H9 (cell line): ENCODE measurements around the gene LY6G6F. TPM values are rescaled to one million over a fixed set of nuclear protein-coding genes. Genes with fewer than 3 reads are reported as not detected.

ENCODE experiments used
- DNase-seq: peaks from one replicate; pipeline ENCODE4 v3.0.0-alpha.2; 2017
- H2AFZ ChIP-seq: one replicate; pipeline ENCODE4 v1.6.1; 2013; ENCODE audit warnings: mild to moderate bottlenecking, low read length, control low read depth, moderate library complexity
- H2AK5ac ChIP-seq: 2 replicates; pipeline ENCODE4 v1.6.1; 2013; ENCODE audit warnings: low read length, control low read depth, mixed read lengths; ENCODE audit not compliant: insufficient read length
- H2BK120ac ChIP-seq: one replicate; pipeline ENCODE4 v1.6.1; 2013; ENCODE audit warnings: low read depth, mild to moderate bottlenecking, low read length, control low read depth, inconsistent platforms; ENCODE audit not compliant: poor library complexity, severe bottlenecking
- H2BK12ac ChIP-seq: 2 replicates; pipeline ENCODE4 v1.6.1; 2013; ENCODE audit warnings: low read length, control low read depth, mixed read lengths, low read depth; ENCODE audit not compliant: insufficient read length
- H2BK15ac ChIP-seq: 2 replicates; pipeline ENCODE4 v1.6.1; 2013; ENCODE audit warnings: low read depth, low read length, control low read depth
- H2BK20ac ChIP-seq: one replicate; pipeline ENCODE4 v1.6.1; 2013; ENCODE audit warnings: low read depth, mild to moderate bottlenecking, low read length, control low read depth, inconsistent platforms; ENCODE audit not compliant: poor library complexity, severe bottlenecking
- H2BK5ac ChIP-seq: 2 replicates; pipeline ENCODE4 v1.6.1; 2013; ENCODE audit warnings: low read length, control low read depth, mixed read lengths; ENCODE audit not compliant: insufficient read length
- H3K14ac ChIP-seq: 2 replicates; pipeline ENCODE4 v1.6.1; 2013; ENCODE audit warnings: low read length, control low read depth; ENCODE audit not compliant: insufficient read depth
- H3K18ac ChIP-seq: 2 replicates; pipeline ENCODE4 v1.6.1; 2013; ENCODE audit warnings: low read depth, mild to moderate bottlenecking, mixed read lengths, low read length, control low read depth; ENCODE audit not compliant: insufficient read length
- H3K23ac ChIP-seq: 2 replicates; pipeline ENCODE4 v1.6.1; 2013; ENCODE audit warnings: low read length, control low read depth, mixed read lengths, low read depth; ENCODE audit not compliant: insufficient read length
- H3K23me2 ChIP-seq: 2 replicates; pipeline ENCODE4 v1.6.1; 2013; ENCODE audit warnings: low read depth, mild to moderate bottlenecking, mixed read lengths, low read length, control low read depth; ENCODE audit not compliant: insufficient read length, poor library complexity, severe bottlenecking
- H3K27ac ChIP-seq: 2 replicates; pipeline ENCODE4 v1.5.1; 2013; ENCODE audit warnings: low read length, control low read depth, mixed read lengths, low read depth; ENCODE audit not compliant: insufficient read length
- H3K27me3 ChIP-seq: 2 replicates; pipeline ENCODE4 v1.6.1; 2013; ENCODE audit warnings: low read length, control low read depth, inconsistent platforms; ENCODE audit not compliant: insufficient read depth
- H3K4ac ChIP-seq: 2 replicates; pipeline ENCODE4 v1.6.1; 2013; ENCODE audit warnings: low read depth, mild to moderate bottlenecking, control low read depth, inconsistent platforms, low read length, moderate library complexity
- H3K4me1 ChIP-seq: 2 replicates; pipeline ENCODE4 v1.6.1; 2013; ENCODE audit warnings: low read length, control low read depth, inconsistent platforms; ENCODE audit not compliant: insufficient read depth
- H3K4me2 ChIP-seq: 2 replicates; pipeline ENCODE4 v1.6.1; 2013; ENCODE audit warnings: low read length, control low read depth, mixed read lengths; ENCODE audit not compliant: insufficient read length, insufficient read depth
- H3K56ac ChIP-seq: 2 replicates; pipeline ENCODE4 v1.6.1; 2013; ENCODE audit warnings: low read depth, mild to moderate bottlenecking, mixed read lengths, low read length, control low read depth; ENCODE audit not compliant: insufficient read length
- H3K79me1 ChIP-seq: 2 replicates; pipeline ENCODE4 v1.6.1; 2013; ENCODE audit warnings: low read depth, mild to moderate bottlenecking, moderate library complexity, low read length, control low read depth, inconsistent platforms; ENCODE audit not compliant: insufficient read depth, poor library complexity, severe bottlenecking
- H3K79me2 ChIP-seq: 2 replicates; pipeline ENCODE4 v1.6.1; 2013; ENCODE audit warnings: low read length, control low read depth, inconsistent platforms; ENCODE audit not compliant: insufficient read depth
- H3K9ac ChIP-seq: 2 replicates; pipeline ENCODE4 v1.6.1; 2013; ENCODE audit warnings: low read length, control low read depth, mixed read lengths; ENCODE audit not compliant: insufficient read length; ENCODE audit errors: extremely low read depth
- H3K9me3 ChIP-seq: one replicate; pipeline ENCODE4 v1.6.1; 2013; ENCODE audit warnings: low read depth, low read length, inconsistent platforms; ENCODE audit not compliant: control insufficient read depth
- H3T11ph ChIP-seq: one replicate; pipeline ENCODE4 v1.6.1; 2013; ENCODE audit warnings: mild to moderate bottlenecking, low read length, control low read depth, inconsistent platforms
- H4K20me1 ChIP-seq: one replicate; pipeline ENCODE4 v1.6.1; 2013; ENCODE audit not compliant: control insufficient read depth, insufficient read length, insufficient read depth
- H4K5ac ChIP-seq: 2 replicates; pipeline ENCODE4 v1.6.1; 2013; ENCODE audit warnings: low read depth, mild to moderate bottlenecking, mixed read lengths, low read length, control low read depth; ENCODE audit not compliant: insufficient read length
- H4K8ac ChIP-seq: replicated peaks from 2 replicates; pipeline ENCODE4 v1.6.1; 2013; ENCODE audit warnings: low read length, control low read depth, mixed read lengths, low read depth; ENCODE audit not compliant: insufficient read length
- H4K91ac ChIP-seq: 2 replicates; pipeline ENCODE4 v1.6.1; 2013; ENCODE audit warnings: low read depth, mild to moderate bottlenecking, moderate library complexity, mixed read lengths, low read length, control low read depth; ENCODE audit not compliant: insufficient read length
- H3K27ac Mint-ChIP-seq, 3 experiments: 2 replicates in 2 of 3; 3 replicates in 1 of 3; pipeline ENCODE4 v1.8.0; 2020 to 2021; ENCODE audit warnings: mixed read lengths in 3 of 3, mild to moderate bottlenecking in 1 of 3, moderate library complexity in 1 of 3
- H3K27me3 Mint-ChIP-seq: 2 replicates; pipeline ENCODE4 v1.8.0; 2021; ENCODE audit warnings: low read depth, mild to moderate bottlenecking, moderate library complexity, mixed read lengths
- H3K36me3 Mint-ChIP-seq, 3 experiments: 2 replicates in 2 of 3; 3 replicates in 1 of 3; pipeline ENCODE4 v1.8.0; 2020 to 2021; ENCODE audit warnings: low read depth in 3 of 3, mixed read lengths in 3 of 3; ENCODE audit not compliant: insufficient read depth in 1 of 3
- H3K4me1 Mint-ChIP-seq, 2 experiments: 2 replicates each; pipeline ENCODE4 v1.8.0; 2020; ENCODE audit warnings: mixed read lengths in 2 of 2
- H3K4me3 Mint-ChIP-seq, 2 experiments: 2 replicates in 1 of 2; 3 replicates in 1 of 2; pipeline ENCODE4 v1.8.0; 2020 to 2021; ENCODE audit warnings: mild to moderate bottlenecking in 2 of 2, mixed read lengths in 2 of 2, moderate library complexity in 1 of 2
- H3K9me3 Mint-ChIP-seq, 2 experiments: 2 replicates in 1 of 2; 3 replicates in 1 of 2; pipeline ENCODE4 v1.8.0; 2020; ENCODE audit warnings: mild to moderate bottlenecking in 2 of 2, mixed read lengths in 2 of 2, moderate library complexity in 1 of 2
- WGBS: extraction: QIAGEN DNeasy Blood & Tissue Kit; methylation state at CpG from one replicate; pipeline ENCODE4 v1.1.7; 2013; ENCODE audit warnings: missing lambda C conversion rate, low lambda C conversion rate, mixed read lengths; ENCODE audit not compliant: insufficient read length; ENCODE audit errors: extremely low coverage; 5-methylcytosine and 5-hydroxymethylcytosine counted together
- total RNA-seq: library from RNA; stranded (reverse); gene quantifications from 2 replicates; pipeline ENCODE4 v1.2.1, GENCODE V29; 2021
- TF ChIP-seq, protein P1 (sequence below): fragments of 200-600 bp; sonication (generic); conservative IDR thresholded peaks from 3 replicates; pipeline ENCODE4 v1.8.0; 2021; ENCODE audit warnings: antibody characterized with exemption, mild to moderate bottlenecking

Gene LY6G6F
- total RNA-seq, 1 experiment from 2014 or later: not detected

DNA sequence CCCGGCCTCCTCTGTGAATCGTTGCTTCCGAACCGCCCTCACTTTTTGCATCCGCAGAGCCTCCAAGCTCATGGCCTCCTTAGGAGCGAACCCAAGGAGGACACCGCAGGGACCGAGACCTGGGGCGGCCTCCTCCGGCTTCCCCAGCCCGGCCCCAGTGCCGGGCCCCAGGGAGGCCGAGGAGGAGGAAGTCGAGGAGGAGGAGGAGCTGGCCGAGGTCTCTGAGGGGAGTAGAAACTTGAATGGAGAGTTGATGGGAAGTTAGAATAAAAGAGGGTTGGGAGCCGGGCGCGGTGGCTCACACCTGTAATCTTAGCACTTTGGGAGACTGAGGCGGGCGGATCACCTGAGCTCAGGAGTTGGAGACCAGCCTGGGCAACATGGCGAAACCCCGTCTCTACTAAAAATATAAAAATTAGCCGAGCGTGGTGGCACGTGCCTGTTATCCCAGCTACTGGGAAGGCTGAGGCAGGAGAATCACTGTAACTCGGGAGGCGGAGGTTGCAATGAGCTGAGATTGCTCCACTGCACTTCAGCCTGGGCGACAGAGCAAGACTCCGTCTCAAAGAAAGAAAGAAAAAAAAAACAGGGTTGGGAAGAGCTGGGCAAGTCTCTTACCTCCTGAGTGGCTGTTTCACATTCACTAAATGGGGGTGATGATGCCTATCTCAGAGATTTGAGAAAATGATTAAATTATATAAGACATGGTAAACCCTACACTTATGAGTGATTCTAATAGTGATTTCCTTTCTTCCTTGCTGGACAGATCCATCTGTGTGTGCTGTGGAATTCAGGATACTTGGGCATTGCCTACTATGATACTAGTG, 33.9 kb downstream of the LY6G6F start:
- WGBS: no CpG with 5 or more reads among the region's 29 CpGs
- Histone ChIP-seq H3K79me2 (peaks cover 2% of the 10 kb centered on the region; the same call in 1 of the 2 replicates), H4K8ac (no peak overlapping the region), H3K79me1 (no peaks in the 10 kb centered on the region), H3K9me3 (no peaks in the 10 kb centered on the region), H2AFZ (no peak overlapping the region), H4K20me1 (no peaks in the 10 kb centered on the region), H3K56ac (no peak overlapping the region), H3K4ac (peak overlapping the region; percentile 99; the same call in 1 of the 2 replicates), H3K27me3 (no peaks in the 10 kb centered on the region), H2BK120ac (peak overlapping the region; percentile 100), H3K23ac (no peak overlapping the region), H2BK5ac (peak overlapping the region; percentile 92), H3K9ac (peak overlapping the region; percentile 94), H2BK12ac (peak overlapping the region; percentile 26), H3K4me1 (peaks cover 11% of the 10 kb centered on the region), H3K18ac (peak overlapping the region; percentile 100), H3K4me2 (peak overlapping the region; percentile 73), H2BK15ac (no peak overlapping the region), H3K27ac (peak overlapping the region; percentile 56), H2BK20ac (no peak overlapping the region), H2AK5ac (no peak overlapping the region), H3K14ac (peak overlapping the region; percentile 100), H4K91ac (peak overlapping the region; percentile 95), H3T11ph (peak overlapping the region; percentile 90), H3K23me2 (peaks cover 21% of the 10 kb centered on the region), H4K5ac (peak overlapping the region; percentile 96)
- H3K36me3 Mint-ChIP-seq: peaks cover 14 to 33% (median 17%) of the 10 kb centered on the region in 3 experiments
- TF ChIP-seq, protein P1, sequence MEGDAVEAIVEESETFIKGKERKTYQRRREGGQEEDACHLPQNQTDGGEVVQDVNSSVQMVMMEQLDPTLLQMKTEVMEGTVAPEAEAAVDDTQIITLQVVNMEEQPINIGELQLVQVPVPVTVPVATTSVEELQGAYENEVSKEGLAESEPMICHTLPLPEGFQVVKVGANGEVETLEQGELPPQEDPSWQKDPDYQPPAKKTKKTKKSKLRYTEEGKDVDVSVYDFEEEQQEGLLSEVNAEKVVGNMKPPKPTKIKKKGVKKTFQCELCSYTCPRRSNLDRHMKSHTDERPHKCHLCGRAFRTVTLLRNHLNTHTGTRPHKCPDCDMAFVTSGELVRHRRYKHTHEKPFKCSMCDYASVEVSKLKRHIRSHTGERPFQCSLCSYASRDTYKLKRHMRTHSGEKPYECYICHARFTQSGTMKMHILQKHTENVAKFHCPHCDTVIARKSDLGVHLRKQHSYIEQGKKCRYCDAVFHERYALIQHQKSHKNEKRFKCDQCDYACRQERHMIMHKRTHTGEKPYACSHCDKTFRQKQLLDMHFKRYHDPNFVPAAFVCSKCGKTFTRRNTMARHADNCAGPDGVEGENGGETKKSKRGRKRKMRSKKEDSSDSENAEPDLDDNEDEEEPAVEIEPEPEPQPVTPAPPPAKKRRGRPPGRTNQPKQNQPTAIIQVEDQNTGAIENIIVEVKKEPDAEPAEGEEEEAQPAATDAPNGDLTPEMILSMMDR: no peak
- H3K27me3 Mint-ChIP-seq: no peaks in the 10 kb centered on the region
- peak overlapping the region; percentile 91 to 99 (median 99) for H3K27ac Mint-ChIP-seq
- peak overlapping the region; percentile 74 to 85 for H3K4me3 Mint-ChIP-seq
- H3K9me3 Mint-ChIP-seq: no peaks in the 10 kb centered on the region
- peaks cover 41 to 58% of the 10 kb centered on the region in 2 experiments for H3K4me1 Mint-ChIP-seq
- DNase-seq: no peak
